PC-3 (cell line): ENCODE results near the gene ABCC8.

Experiments
- CTCF ChIP-seq: fragments of 300-600 bp; sonication (generic); conservative IDR thresholded peaks from 2 replicates; pipeline ENCODE4 v1.5.1; 2017; ENCODE audit warnings: antibody characterized with exemption, low read depth, mild to moderate bottlenecking, low read length
- EZH2 ChIP-seq: fragments of 300-600 bp; sonication (generic); IDR thresholded peaks from one replicate; pipeline ENCODE4 v1.6.1; 2017; ENCODE audit warnings: antibody characterized with exemption, mild to moderate bottlenecking, low read length; ENCODE audit not compliant: unreplicated experiment
- EZH2phosphoT487 ChIP-seq: fragments of 300-600 bp; sonication (generic); IDR thresholded peaks from 2 replicates; pipeline ENCODE4 v1.6.1; 2018; ENCODE audit warnings: mild to moderate bottlenecking, antibody characterized with exemption, low read length, borderline replicate concordance

- no peak for TF ChIP-seq CTCF
- no peak for TF ChIP-seq EZH2
- no peak for TF ChIP-seq EZH2phosphoT487
Measured at GRCh38 chr11:17392872-17393271, 83.8 kb downstream of the ABCC8 start.
